CD14-positive monocyte (primary cell): ENCODE data around the gene UBE2J2. TPM values are rescaled to one million over a fixed set of nuclear protein-coding genes. Genes with fewer than 3 reads are reported as not detected.

Experiments
- DNase-seq, 3 donors: peaks; one replicate each; pipeline ENCODE4 v3.0.0-alpha.2; 2011 to 2022
- H2AFZ ChIP-seq: 2 replicates; pipeline ENCODE4 v1.6.0; 2012; ENCODE audit warnings: mild to moderate bottlenecking, low read depth, low read length, inconsistent platforms; ENCODE audit not compliant: insufficient read depth, poor library complexity, severe bottlenecking
- H3K27ac ChIP-seq, 2 donors: 1 replicate in 1 of 2; 2 replicates in 1 of 2; pipeline ENCODE4 v1.5.1; 2012 to 2013; ENCODE audit warnings: low read length in 2 of 2, control low read depth in 1 of 2, inconsistent platforms in 1 of 2, low read depth in 1 of 2, mild to moderate bottlenecking in 1 of 2
- H3K27me3 ChIP-seq, 2 donors: one replicate each; pipeline versions ENCODE4 v1.6.0 to v1.6.1; 2011 to 2013; ENCODE audit warnings: low read length in 2 of 2; ENCODE audit not compliant: control insufficient read depth in 2 of 2, insufficient read depth in 2 of 2
- H3K36me3 ChIP-seq, 2 donors: replicated peaks in 1 of 2; 1 replicate in 1 of 2; 2 replicates in 1 of 2; pipeline versions ENCODE4 v1.5.1 to v1.6.1; 2012 to 2013; ENCODE audit warnings: low read length in 2 of 2, control low read depth in 1 of 2, inconsistent platforms in 1 of 2, mild to moderate bottlenecking in 1 of 2; ENCODE audit not compliant: insufficient read depth in 2 of 2, control insufficient read depth in 1 of 2
- H3K4me1 ChIP-seq, 2 donors: 1 replicate in 1 of 2; 2 replicates in 1 of 2; pipeline versions ENCODE4 v1.5.1 to v1.6.1; 2012 to 2013; ENCODE audit warnings: low read length in 2 of 2, control low read depth in 1 of 2, inconsistent platforms in 1 of 2, mild to moderate bottlenecking in 1 of 2, moderate library complexity in 1 of 2; ENCODE audit not compliant: insufficient read depth in 2 of 2, control insufficient read depth in 1 of 2
- H3K4me2 ChIP-seq: replicated peaks from 2 replicates; pipeline ENCODE3; 2012; ENCODE audit warnings: low read length, moderate library complexity, mild to moderate bottlenecking; ENCODE audit not compliant: poor library complexity, severe bottlenecking; ENCODE audit errors: extremely low read depth
- H3K4me3 ChIP-seq, 3 experiments: fragments of 200-600 bp in 1 of 3; sonication (generic) in 1 of 3; replicated peaks in 1 of 3; 1 replicate in 2 of 3; 2 replicates in 1 of 3; pipeline ENCODE4 v1.5.1; 2011 to 2013; ENCODE audit warnings: low read length in 3 of 3, mild to moderate bottlenecking in 3 of 3, control low read depth in 2 of 3, low read depth in 2 of 3, inconsistent platforms in 1 of 3, moderate library complexity in 1 of 3
- H3K79me2 ChIP-seq: 2 replicates; pipeline ENCODE4 v1.6.0; 2012; ENCODE audit warnings: mild to moderate bottlenecking, control low read depth, inconsistent platforms, low read length, moderate library complexity; ENCODE audit not compliant: insufficient read depth
- H3K9ac ChIP-seq: 2 replicates; pipeline ENCODE4 v1.6.0; 2017; ENCODE audit warnings: low read length, mild to moderate bottlenecking; ENCODE audit not compliant: insufficient read depth, poor library complexity, severe bottlenecking
- H3K9me3 ChIP-seq, 2 donors: replicated peaks in 1 of 2; 1 replicate in 1 of 2; 2 replicates in 1 of 2; pipeline versions ENCODE4 v1.5.1 to v1.6.1; 2012 to 2013; ENCODE audit warnings: low read length in 2 of 2, control low read depth in 1 of 2; ENCODE audit not compliant: control insufficient read depth in 1 of 2, insufficient read depth in 1 of 2
- H4K20me1 ChIP-seq: 2 replicates; pipeline ENCODE4 v1.6.0; 2012; ENCODE audit warnings: mild to moderate bottlenecking, low read length, control low read depth, moderate library complexity; ENCODE audit not compliant: insufficient read depth
- H3K27ac Mint-ChIP-seq, 7 donors: one replicate each; pipeline ENCODE4 v1.8.0; 2020; ENCODE audit warnings: mild to moderate bottlenecking in 7 of 7, mixed read lengths in 7 of 7, moderate library complexity in 6 of 7, inconsistent platforms in 2 of 7
- H3K27me3 Mint-ChIP-seq, 3 donors: one replicate each; pipeline ENCODE4 v1.8.0; 2021 to 2022; ENCODE audit warnings: low read depth in 3 of 3, mild to moderate bottlenecking in 3 of 3, mixed read lengths in 3 of 3, moderate library complexity in 3 of 3, inconsistent platforms in 1 of 3
- H3K36me3 Mint-ChIP-seq, 2 donors: one replicate each; pipeline ENCODE4 v1.8.0; 2020; ENCODE audit warnings: mixed read lengths in 2 of 2, inconsistent platforms in 1 of 2, mild to moderate bottlenecking in 1 of 2
- H3K4me1 Mint-ChIP-seq: one replicate; pipeline ENCODE4 v1.8.0; 2020; ENCODE audit warnings: mild to moderate bottlenecking, mixed read lengths
- H3K4me3 Mint-ChIP-seq, 2 donors: one replicate each; pipeline ENCODE4 v1.8.0; 2020; ENCODE audit warnings: mild to moderate bottlenecking in 2 of 2, mixed read lengths in 2 of 2, moderate library complexity in 1 of 2
- H3K9me3 Mint-ChIP-seq, 7 donors: one replicate each; pipeline ENCODE4 v1.8.0; 2020 to 2022; ENCODE audit warnings: mixed read lengths in 7 of 7, mild to moderate bottlenecking in 6 of 7, moderate library complexity in 6 of 7, inconsistent platforms in 2 of 7
- CTCF ChIP-seq: fragments of 200-600 bp; IDR thresholded peaks from one replicate; pipeline ENCODE4 v1.8.0; 2022; ENCODE audit warnings: antibody characterized with exemption, mild to moderate bottlenecking
- WGBS: methylation state at CpG from one replicate; pipeline ENCODE4 v1.1.5; 2013; ENCODE audit warnings: missing lambda C conversion rate; ENCODE audit not compliant: insufficient coverage; 5-methylcytosine and 5-hydroxymethylcytosine counted together
- intact Hi-C, 2 donors: fragments of 100-400 bp; cut with micrococcal nuclease; formaldehyde crosslinking; loops; one replicate each; pipeline versions ENCODE4 v1.15.0 to v1.15.1; 2023
- polyA plus RNA-seq, 3 donors: library from polyadenylated mRNA; depleted of rRNA in 1 of 3; unstranded in 2 of 3; stranded (reverse) in 1 of 3; fragments of 300-500 nt in 2 of 3; fragments of >200 nt in 1 of 3; fragmentation: Illumina TruSeq in 2 of 3; gene quantifications; 1 replicate in 2 of 3; 2 replicates in 1 of 3; pipeline ENCODE4 v1.2.3, GENCODE V29; 2012 to 2021

Gene UBE2J2
- polyA plus RNA-seq, 3 donors = 36.5 to 83.2 (median 72.1) TPM

GRCh38 chr1:1279028-1279427, 5.4 kb upstream of the UBE2J2 start:
- no peak for TF ChIP-seq CTCF
- peaks cover 4% of the 10 kb centered on the region for H3K4me1 Mint-ChIP-seq
- no peaks in the 10 kb centered on the region for H3K27me3 ChIP-seq
- H3K4me3 ChIP-seq = no peak overlapping the region
- H3K27me3 Mint-ChIP-seq = peaks cover 1 to 3% (median 3%) of the 10 kb centered on the region in 3 donors
- no peak overlapping the region for H3K4me2 ChIP-seq
- no peaks in the 10 kb centered on the region for H4K20me1 ChIP-seq
- intact Hi-C loops = no loop called here
- no peak overlapping the region for H3K27ac ChIP-seq
- H2AFZ ChIP-seq = no peak overlapping the region
- peak overlapping the region in 1 of 7 donors; percentile 66 for H3K27ac Mint-ChIP-seq
- H3K36me3 ChIP-seq = no peaks in the 10 kb centered on the region
- DNase-seq = no peak
- no peaks in the 10 kb centered on the region for H3K9me3 ChIP-seq
- H3K9me3 Mint-ChIP-seq = peaks cover 0 to 2% (median 0%) of the 10 kb centered on the region in 7 donors
- H3K79me2 ChIP-seq = no peaks in the 10 kb centered on the region
- no peak overlapping the region for H3K4me3 Mint-ChIP-seq
- no peak overlapping the region for H3K9ac ChIP-seq
- WGBS = 96% methylated on average over 12 of the region's 17 CpGs
- H3K4me1 ChIP-seq = peaks cover 7 to 8% of the 10 kb centered on the region in 2 donors
- no peaks in the 10 kb centered on the region for H3K36me3 Mint-ChIP-seq

GRCh38 chr1:1278620-1279019, 5.0 kb upstream of the UBE2J2 start:
- Histone ChIP-seq H3K4me3 (no peak overlapping the region), H3K4me2 (no peak overlapping the region), H3K27ac (no peak overlapping the region), H3K9ac (no peak overlapping the region), H3K9me3 (no peaks in the 10 kb centered on the region), H3K36me3 (no peaks in the 10 kb centered on the region), H3K27me3 (no peaks in the 10 kb centered on the region), H2AFZ (no peak overlapping the region), H4K20me1 (no peaks in the 10 kb centered on the region), H3K79me2 (no peaks in the 10 kb centered on the region), H3K4me1 (peaks cover 8% of the 10 kb centered on the region in 2 donors)
- H3K27ac Mint-ChIP-seq = peak overlapping the region in 1 of 7 donors; percentile 66
- 98% methylated on average over 8 of the region's 13 CpGs for WGBS
- no peak for TF ChIP-seq CTCF
- peaks cover 1 to 3% (median 3%) of the 10 kb centered on the region in 3 donors for H3K27me3 Mint-ChIP-seq
- intact Hi-C loops = no loop called here
- H3K36me3 Mint-ChIP-seq = no peaks in the 10 kb centered on the region
- H3K4me3 Mint-ChIP-seq = no peak overlapping the region
- peaks cover 0 to 2% (median 0%) of the 10 kb centered on the region in 7 donors for H3K9me3 Mint-ChIP-seq
- DNase-seq = no peak
- peaks cover 4% of the 10 kb centered on the region for H3K4me1 Mint-ChIP-seq
